HG03159 (cell line): ENCODE data around the gene GADD45G.

Source experiments
- ATAC-seq: cut with Tn5 transposase; IDR thresholded peaks from one replicate; pipeline ENCODE4 v1.9.1; 2021; ENCODE audit warnings: mild to moderate bottlenecking, moderate library complexity; ENCODE audit not compliant: unreplicated experiment

The GADD45G gene

GRCh38 chr9:89608641-89609335, 4.0 kb downstream of the GADD45G start:
- no peak for ATAC-seq

DNA sequence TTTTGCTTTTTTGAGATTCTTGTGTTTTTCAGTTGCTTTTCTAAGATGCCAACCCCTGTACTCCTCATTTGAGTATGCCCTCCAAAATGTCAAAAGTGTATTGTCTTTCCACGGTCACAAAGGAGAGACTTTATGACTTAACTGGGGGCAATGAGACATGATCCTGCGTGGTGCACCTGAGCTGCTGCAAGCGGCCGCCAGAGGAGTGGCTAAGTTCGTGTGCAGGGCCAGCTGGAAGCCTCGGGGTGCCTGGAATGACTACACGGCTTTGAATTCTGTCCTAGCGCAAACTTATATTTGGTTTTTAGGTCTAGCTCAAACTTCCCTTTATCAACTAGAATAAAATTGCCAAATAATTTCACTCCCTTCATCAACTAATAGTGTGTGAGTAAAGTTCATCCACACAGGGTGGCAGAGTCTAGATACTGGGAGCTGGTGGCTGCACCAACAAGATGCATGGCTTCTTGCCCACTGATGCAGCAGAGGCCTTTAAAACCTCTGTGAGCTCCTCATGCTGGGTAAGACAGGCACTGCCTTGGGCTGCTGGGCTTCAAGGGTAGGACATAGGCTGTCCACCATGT, 4.7 kb downstream of the GADD45G start:
- no peak for ATAC-seq

DNA sequence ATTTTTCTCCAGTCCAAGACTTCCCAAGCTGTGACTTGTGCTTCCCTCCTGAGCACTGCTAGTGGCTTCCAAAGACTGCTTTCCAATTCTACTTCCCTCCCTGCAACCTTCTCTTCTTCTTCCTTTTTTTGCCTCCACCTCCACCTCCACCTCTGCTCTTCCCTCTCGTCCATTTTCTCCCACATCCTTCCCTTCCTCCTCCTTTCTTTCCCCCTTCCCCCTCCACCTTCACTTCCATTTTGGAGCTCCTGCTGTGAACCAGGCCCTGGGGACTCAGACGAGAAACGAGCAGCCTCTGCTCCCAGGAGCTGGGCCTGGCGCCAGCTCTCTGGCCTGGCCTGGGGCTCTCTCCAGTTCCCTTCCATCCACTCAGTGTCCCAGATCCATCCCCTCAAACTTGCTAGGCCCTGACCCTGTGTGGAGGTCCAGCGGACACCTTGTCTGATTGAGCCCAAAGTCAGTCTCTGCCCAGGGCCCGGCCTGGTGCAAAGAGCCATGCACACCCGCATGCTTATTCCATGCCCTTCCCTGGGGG, 5.6 kb downstream of the GADD45G start:
- no peak for ATAC-seq

DNA sequence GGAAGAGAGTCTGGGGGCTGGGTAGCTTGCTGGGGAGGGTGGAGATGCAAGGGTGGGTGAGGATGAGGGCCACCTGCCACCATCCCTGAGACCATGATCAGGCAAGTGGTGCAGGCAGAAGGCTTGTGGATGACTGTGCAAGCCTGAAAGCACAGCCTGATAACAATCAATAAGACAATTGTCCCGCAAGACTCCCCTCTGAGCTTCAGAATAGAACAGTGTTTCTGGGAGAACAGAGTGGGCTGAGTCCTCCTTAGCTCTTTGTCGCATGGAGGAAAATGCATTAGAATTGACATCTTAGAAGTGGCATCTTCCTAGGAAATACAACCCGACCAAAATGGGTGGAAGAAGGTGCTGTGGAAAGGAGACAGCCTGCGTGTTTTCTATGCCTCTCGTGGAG, 6.6 kb downstream of the GADD45G start:
- no peak for ATAC-seq

DNA sequence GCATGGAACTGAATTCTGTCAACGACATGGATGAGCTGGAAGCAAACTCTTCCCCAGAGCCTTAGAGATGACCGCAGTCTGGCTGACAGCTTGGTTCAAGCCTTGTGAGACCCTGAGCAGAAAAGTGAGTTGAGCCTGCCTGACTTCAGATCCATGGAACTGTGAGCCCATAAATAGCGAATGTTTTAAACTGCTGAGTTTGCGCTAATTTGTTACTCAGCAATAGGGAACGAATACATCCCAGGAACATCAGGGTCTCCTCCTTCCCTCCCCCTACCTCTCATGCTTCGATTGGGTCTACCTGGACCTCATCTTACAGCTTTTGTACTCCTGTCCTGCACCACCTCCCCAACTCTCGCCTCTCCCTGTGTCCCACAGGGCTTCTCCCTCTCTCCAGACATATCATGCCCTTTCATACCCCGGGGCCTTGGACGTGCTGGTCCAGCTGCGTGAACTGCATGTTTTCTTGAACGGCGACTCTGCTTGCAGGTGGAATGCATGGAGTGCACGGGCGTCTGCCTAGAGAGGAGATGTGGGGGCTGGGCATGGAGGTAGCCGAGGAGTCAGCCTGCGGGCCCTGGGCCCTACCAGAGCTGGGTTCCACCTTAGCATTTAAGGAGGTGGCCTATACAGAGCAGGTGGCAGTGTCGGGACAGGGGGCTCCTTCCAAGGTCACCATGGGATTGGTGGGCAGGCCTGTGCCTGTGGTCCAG, 7.9 kb downstream of the GADD45G start:
- no peak for ATAC-seq

GRCh38 chr9:89613912-89614892, 9.4 kb downstream of the GADD45G start:
- no peak for ATAC-seq

DNA sequence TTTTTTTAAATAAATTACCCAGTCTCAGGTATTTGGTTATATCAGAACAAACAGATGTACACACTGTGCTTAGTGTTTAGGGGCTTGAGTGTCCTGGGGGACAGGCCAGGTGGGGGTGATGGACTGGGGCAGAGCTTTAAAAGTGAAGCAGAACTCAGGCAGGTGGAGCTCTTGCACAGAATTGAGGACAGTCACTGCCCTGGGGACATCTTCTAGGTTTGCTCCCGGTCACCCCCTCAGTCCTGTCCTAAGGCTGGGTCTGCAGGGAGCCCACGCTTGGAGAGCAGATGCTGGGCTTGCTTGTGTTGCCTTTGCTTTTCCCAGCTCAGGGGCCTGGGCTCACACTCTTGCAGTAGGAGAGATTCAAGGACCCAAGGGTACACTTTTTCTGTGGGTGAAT, 10.8 kb downstream of the GADD45G start:
- no peak for ATAC-seq

DNA sequence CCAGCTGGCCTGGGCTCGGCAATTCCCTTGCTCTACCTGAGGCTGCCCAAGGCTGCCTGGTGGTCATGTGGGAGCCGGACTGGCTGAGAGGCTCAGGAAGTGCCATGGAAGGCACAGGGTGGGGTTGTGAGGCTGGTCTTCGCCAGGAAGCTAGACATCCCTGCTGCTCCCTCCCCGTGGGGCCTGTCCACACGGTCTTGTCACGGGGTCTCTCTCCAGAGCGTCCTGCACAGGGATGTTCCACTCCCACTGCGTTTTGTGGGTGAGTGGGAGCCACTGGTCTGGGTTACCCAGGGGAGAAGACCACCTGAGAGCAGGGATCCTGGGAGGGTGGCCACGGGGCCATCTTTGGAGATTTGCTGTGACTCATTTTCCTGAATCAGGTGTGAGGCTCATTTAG, 11.6 kb downstream of the GADD45G start:
- ATAC-seq, result no peak

DNA sequence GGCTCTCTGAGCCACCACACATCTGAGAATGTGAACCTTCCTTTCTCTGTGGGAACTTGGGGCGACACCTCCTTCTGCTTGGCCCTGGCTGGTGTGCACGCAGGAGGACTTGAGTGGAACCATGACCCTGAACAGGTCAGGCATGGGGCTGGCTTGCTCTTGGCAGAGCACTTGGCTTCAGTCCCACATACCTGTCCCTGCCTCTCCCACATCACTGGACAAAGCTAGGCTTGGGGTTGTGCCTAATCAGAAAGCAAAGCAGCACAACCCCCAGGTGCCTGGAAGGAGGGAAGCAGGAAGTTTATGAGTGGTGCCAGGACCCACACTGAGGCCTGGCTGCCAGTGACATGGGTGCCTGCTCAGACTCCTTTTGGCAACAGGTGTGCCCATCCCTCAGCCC, 13.2 kb downstream of the GADD45G start:
- ATAC-seq, result no peak

DNA sequence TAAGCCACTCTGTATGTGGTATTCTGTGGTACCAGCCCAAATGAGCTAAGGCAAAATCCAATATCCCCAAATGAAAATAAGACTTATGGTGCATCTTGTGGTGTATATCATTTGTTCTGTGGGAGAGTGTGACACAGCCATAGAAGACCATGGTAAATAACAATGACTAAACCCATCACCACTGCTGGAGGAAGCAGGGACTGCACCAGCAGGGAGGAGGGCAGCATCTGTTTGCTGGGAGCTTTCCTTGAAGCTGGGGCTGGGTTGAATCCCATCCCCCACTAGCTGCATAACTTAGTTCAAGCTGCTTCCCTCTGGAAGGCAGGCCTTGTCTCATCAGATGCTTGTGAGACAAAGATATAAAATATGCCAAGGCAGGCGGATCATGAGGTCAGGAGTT, 14.2 kb downstream of the GADD45G start:
- ATAC-seq, result no peak

- ATAC-seq, result no peak
These were observed 14.8 kb downstream of the GADD45G start for GRCh38 chr9:89619424-89620138.

- ATAC-seq, result no peak
These were observed 16.2 kb downstream of the GADD45G start for GRCh38 chr9:89621031-89621430.

DNA sequence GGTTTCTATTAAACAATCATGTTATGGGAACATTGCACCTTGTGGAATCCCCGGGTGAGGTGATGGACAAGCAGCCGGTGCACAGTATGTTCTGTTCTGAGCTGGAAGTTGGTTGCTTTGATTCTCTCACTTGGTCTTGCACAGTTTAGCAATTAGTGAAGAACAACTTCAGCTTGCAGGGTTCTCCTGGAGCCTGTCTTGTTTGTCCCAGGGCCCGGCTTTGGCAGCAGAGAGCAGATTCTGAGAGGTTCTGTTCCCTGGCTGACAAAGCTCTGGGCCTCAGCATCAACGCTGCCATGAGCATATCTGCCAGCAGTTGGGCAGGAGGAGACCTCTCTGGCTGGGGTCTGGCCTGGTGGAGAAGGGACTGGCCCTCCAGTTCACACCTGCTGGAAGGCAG, 16.9 kb downstream of the GADD45G start:
- no peak for ATAC-seq

- ATAC-seq, result no peak
These were observed 18.4 kb downstream of the GADD45G start for GRCh38 chr9:89622933-89623861.

DNA sequence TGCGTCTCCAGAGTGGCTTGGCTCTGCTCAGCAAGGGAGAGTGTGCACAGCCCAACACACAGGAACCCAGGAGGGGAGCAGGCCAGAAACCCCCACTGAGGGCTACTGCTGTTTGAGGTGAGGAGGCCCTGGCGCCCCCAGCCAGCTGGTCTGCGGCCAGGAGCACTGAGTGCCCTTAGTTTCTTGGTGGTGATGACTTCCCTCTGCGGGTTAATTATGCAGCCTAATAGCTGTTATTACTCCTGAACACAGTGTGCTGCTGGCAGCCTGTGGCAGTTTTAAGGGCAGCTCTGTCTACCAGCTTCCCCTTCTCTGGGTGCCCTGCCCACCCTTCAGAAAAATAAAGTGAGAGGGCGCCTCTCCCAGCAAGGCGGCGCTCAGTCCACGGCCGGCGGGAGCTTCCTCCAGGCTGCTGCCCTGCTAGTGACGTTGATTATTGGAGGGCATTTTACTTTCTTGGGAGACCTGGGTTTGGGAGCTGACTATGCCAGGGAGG, 19.2 kb downstream of the GADD45G start:
- no peak for ATAC-seq

DNA sequence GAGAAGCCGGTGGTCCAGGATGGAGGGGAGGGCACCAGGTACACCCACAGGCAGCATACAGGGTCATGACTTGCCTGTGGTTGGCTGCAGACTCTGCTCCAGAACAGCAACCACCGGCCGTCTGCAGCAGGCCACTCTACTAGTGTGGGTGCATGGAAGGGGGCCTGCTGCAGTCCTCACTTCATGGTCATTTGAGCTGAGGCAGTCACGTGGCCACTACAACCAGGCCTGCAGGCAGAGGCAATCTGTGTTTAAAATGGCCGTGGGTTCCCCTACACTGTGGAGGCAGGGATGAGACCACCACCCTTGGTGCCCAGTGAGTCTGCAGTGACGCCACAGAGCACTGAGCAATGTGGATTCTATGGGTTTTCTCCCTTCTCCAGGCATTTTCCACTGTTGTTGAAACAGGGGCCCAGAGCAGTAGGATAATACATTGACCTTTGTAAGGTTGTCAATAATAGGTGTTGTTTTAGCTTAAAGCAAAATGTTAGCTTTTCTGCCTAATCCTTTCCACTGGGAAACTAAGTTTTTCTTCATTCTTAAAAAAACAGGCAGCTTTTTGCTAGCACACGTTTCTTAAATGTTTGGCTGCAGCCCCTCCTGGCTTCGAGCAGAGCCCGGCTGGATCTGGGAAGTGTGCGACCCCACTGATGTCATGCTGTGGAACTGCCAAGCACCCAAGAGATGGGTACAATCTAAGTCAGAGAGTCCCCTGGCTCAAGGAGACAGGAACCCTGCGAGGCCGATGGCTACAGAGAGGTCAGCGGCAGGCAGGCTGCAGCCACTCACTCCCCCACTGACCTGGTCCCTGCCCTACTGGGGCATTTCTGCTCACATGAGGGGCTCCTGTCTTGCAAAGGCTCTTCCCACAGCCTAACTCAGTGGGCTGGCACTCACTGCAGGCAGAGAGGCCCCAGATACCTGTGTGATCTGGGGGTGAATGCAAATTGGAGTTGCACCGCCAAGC, 21.2 kb downstream of the GADD45G start:
- no peak for ATAC-seq

DNA sequence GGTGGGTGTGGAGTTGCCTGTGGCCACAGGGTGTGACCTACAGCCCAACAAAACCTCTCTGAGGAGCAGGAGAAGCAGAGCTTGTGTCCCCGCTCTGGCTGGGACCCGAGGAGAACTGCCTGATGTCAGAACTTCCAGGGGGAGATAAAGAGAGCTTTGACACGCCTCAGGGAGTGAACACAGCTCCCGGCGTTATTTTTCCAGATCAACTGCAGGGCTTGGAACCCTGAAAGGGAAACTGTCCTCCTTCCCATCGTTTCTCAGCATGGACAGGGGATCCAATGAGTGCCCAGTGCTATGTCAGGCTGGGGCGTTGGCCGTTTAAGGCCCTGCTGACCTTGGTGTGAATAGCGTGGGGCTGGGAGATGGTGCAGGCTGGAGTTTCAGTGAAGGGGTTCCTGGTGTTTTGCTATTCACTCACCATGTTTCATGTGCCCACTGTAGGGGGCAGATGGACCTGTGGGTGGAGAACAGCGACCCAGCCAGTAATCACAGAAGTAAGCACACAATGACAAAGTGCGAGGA, 22.0 kb downstream of the GADD45G start:
- no peak for ATAC-seq

DNA sequence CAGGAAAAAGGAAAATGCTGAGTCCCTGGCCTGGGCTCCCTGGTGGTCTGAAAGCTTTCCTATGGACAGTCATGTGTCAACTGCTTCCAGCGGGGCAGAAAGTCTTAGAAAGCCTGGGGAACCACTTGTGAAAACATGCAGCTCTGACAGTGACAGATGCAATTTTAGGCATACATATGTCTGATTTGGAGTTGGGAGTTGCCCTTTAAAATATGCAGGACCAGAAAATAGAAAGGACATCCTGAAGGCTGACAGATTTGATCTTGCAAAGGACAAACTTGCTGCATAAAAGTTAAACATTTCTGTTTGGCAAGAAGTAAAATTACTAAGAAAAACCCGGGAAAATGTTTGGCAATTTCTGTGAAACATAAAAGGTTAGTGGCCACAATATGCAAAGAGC, 23.8 kb downstream of the GADD45G start:
- ATAC-seq, result no peak
